ENCODE results near the gene MSH3.
"Not testable (repeated sequence)": the region's sequence is repeated elsewhere in the genome, so short reads cannot be mapped to it uniquely, and the experiment has no call there.

MSH3 gene

DNA sequence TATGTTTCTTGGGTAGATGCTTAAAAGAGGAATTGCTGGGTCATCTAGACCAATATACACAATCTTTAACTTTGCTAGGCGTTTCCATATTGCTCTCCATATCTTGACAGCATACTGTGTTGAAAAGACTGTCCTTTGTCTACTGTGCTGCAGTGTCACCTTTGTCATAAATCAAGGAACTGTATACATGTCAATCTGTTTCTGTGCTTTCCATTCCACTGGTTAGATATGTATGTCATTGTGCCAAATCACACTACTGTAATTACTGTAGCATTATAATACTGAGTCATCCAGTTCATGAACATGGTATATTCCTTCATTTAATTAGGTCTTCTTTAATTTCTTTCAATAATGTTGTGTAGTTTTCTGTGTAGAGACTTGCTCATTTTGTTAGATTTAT lies 156.0 kb downstream of the MSH3 start:
- Mint-ChIP-seq H3K4me3 (no peak overlapping the region), H3K27ac (no peak overlapping the region), H3K4me1 (ENCODE audit: low read depth) (no peaks in the 10 kb centered on the region), H3K27me3 (no peaks in the 10 kb centered on the region), H3K9me3 (no peaks in the 10 kb centered on the region), H3K36me3 (ENCODE audit: low read depth) (peaks cover 18% of the 10 kb centered on the region)
- intact Hi-C loops (cut with micrococcal nuclease), result no loop called here

DNA sequence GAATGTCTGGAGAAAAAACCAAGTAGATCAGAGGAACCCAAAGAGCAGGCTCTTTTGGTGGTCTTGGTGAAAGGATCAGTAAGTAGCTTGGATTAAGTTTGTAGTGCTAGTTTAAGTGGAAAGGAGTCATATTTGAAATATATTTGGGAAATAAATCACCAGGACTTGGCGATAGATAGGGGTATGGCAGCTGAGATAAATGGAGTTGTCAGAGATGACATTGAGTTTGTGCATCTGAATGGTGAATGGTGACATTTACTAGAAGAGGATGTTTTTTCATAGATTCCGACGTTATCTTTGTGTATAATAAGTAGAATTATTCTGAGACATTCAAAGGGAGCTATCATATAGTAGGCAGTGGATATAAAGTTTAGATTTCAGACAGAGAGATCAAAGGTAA lies 162.1 kb downstream of the MSH3 start:
- intact Hi-C loops (cut with micrococcal nuclease), result no loop called here
- Mint-ChIP-seq H3K4me3 (no peak overlapping the region), H3K36me3 (ENCODE audit: low read depth) (peaks cover 15% of the 10 kb centered on the region), H3K27me3 (no peaks in the 10 kb centered on the region), H3K4me1 (ENCODE audit: low read depth) (no peaks in the 10 kb centered on the region), H3K27ac (no peak overlapping the region), H3K9me3 (no peaks in the 10 kb centered on the region)

DNA sequence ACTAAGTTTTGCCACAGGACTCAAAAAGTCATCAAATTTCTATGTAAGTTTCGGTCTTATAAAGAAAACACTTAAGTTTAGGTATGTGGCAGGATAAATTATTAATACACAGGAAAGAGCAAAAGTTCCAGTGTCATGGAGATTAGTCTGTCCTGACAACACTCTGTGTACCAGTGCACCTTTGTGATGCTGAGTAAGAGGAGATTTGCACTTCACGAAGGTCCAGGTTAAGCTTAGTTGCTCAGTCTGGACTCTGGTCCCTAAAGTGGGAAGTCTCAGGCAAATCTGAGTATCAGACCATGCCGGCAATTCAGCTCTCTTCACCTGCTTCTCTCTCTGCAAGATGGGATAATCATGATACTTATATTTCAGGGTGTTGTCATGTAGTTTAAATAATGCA lies 166.2 kb downstream of the MSH3 start:
- intact Hi-C loops (cut with micrococcal nuclease), result no loop called here
- Mint-ChIP-seq H3K27me3 (no peaks in the 10 kb centered on the region), H3K4me3 (no peak overlapping the region), H3K4me1 (ENCODE audit: low read depth) (no peaks in the 10 kb centered on the region), H3K36me3 (ENCODE audit: low read depth) (peaks cover 15% of the 10 kb centered on the region), H3K9me3 (no peaks in the 10 kb centered on the region), H3K27ac (no peak overlapping the region)

DNA sequence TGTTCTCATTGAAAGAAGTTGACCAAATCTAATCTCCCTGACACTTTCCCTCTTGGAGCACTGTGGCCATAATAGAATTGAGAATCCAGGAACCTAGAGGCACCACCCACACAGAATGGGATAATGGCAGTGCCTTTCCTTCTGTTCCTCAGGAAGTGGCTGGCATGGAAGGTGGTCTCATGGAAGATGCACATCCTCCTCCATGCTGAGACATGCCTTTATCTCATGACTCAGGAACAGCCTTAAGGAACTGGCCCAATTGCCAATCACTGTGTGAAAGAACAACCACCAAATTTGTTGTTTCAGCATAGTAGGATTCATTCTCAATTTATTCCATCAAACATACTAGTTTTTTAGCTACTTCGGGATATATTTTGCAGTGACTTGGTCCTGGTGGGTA lies 168.2 kb downstream of the MSH3 start:
- intact Hi-C loops (cut with micrococcal nuclease), result no loop called here
- no peak overlapping the region for H3K4me3 Mint-ChIP-seq
- H3K27ac Mint-ChIP-seq, result no peak overlapping the region
- H3K4me1 Mint-ChIP-seq (ENCODE audit: low read depth), result no peaks in the 10 kb centered on the region
- H3K36me3 Mint-ChIP-seq (ENCODE audit: low read depth), result peaks cover 7% of the 10 kb centered on the region
- no peaks in the 10 kb centered on the region for H3K9me3 Mint-ChIP-seq
- H3K27me3 Mint-ChIP-seq, result no peaks in the 10 kb centered on the region

DNA sequence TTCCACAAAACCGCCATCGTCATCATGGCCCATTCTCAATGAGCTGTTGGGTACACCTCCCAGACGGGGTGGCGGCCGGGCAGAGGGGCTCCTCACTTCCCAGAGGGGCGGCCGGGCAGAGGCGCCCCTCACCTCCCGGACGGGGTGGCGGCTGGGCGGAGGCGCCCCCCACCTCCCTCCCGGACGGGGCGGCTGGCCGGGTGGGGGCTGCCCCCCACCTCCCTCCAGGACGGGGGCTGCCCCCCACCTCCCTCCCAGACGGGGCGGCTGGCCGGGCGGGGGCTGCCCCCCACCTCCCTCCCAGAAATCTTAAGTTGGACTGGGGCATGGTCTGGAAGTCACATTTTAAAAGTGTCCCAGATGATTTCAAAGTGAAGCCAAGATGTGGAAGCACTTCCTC lies 169.7 kb downstream of the MSH3 start:
- H3K4me1 Mint-ChIP-seq (ENCODE audit: low read depth); H3K4me3 Mint-ChIP-seq; H3K27ac Mint-ChIP-seq; intact Hi-C loops (cut with micrococcal nuclease); H3K27me3 Mint-ChIP-seq: not testable (repeated sequence)
- Mint-ChIP-seq H3K36me3 (ENCODE audit: low read depth) (peaks cover 21% of the 10 kb centered on the region), H3K9me3 (peaks cover 14% of the 10 kb centered on the region)

DNA sequence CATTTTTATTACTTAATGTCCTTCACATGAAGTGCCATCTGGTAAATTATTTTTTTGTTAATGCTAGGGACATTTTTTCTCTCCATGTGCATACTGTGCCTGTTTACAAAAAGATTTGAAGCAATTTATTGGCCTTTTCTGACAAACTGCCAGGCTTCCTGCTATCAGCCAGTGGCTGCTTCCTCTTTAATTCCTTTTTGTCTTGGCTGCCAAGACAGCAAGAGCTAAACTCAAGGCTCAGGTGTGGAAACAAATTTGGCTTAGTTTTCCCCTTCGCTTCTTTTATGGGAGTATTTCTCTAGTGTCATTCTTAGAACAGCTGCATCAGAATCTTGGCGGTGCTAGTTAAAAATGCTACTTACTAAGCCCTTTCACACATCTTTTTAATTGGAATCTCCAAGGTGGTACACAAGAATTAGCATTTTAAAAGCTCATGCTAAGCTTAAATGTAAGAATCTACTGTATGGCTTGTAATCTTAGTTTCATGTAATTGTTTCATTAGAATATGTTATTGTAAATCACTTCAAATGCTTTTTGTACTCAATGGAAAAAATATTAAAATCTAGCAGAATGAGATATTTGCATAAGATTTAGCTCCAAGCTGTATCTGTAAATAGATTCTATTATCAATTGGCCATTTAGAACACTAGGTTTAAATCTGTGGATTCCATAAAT lies 171.5 kb downstream of the MSH3 start:
- no peak overlapping the region for H3K27ac Mint-ChIP-seq
- H3K4me1 Mint-ChIP-seq (ENCODE audit: low read depth), result no peaks in the 10 kb centered on the region
- intact Hi-C loops (cut with micrococcal nuclease), result no loop called here
- H3K4me3 Mint-ChIP-seq, result no peak overlapping the region
- H3K27me3 Mint-ChIP-seq, result no peaks in the 10 kb centered on the region
- peaks cover 23% of the 10 kb centered on the region for H3K36me3 Mint-ChIP-seq (ENCODE audit: low read depth)
- H3K9me3 Mint-ChIP-seq, result peaks cover 27% of the 10 kb centered on the region

DNA sequence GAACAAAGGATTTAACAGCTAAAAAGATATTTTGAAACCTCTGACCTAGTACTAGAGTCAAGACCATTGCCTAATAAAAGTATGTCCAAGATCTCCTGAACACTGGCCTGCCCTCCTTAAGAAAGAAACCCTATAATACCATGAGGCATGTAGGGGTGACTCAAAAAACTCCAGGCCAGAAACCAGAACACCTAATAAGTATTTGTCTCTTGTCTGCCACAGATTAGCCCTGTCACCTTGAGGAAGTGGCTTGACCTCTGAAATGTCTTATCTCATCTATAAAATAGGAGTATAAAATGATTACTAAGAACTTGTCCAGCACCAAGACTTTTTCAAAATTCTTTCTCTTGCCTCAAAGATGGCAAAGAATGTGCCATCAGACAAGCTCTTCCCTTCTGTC lies 180.3 kb downstream of the MSH3 start:
- Mint-ChIP-seq H3K27ac (no peak overlapping the region), H3K4me1 (ENCODE audit: low read depth) (no peaks in the 10 kb centered on the region), H3K9me3 (peaks cover 7% of the 10 kb centered on the region), H3K36me3 (ENCODE audit: low read depth) (no peaks in the 10 kb centered on the region), H3K27me3 (no peaks in the 10 kb centered on the region), H3K4me3 (no peak overlapping the region)
- intact Hi-C loops (cut with micrococcal nuclease), result no loop called here

DNA sequence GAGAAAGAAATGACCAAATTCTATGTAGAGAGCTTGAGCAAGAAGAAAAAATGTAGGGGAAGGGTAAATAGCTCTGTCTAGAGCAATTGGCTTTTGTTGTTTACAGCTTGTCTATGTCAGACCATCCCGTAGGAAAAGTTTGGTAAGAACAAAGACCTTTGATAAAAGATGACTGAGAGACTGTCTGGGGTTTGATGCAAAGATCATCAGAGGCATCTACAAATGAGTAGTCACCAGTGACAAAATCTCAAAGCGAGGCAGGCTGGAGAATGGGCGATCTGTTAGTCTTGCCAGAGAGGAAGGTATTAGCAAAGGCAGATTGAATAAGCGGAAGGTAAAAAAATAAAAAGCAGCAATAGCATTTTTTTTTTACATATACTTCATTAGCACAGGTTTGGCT lies 180.7 kb downstream of the MSH3 start:
- intact Hi-C loops (cut with micrococcal nuclease), result no loop called here
- peaks cover 3% of the 10 kb centered on the region for H3K9me3 Mint-ChIP-seq

DNA sequence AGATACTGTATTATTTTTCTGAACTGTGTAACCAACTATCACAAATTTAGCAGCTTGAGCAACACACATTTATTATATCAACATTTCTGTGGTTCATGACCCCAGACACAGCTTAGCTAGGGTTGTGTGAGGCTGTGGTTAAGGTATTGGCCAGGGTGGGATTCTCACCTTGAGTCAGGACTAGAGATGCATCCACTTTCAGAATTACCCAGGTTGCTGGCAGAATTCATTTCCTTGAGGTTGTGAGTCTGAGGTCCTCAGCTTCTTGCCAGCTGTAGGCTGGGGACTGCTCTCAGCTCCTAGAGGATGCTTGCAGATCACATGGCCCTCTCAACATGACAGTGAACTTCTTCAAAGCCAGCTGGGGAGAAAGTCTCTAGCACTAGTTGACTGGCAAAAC lies 183.2 kb downstream of the MSH3 start:
- Mint-ChIP-seq H3K9me3 (no peaks in the 10 kb centered on the region), H3K4me1 (ENCODE audit: low read depth) (peaks cover 5% of the 10 kb centered on the region), H3K4me3 (no peak overlapping the region), H3K36me3 (ENCODE audit: low read depth) (no peaks in the 10 kb centered on the region), H3K27me3 (no peaks in the 10 kb centered on the region), H3K27ac (no peak overlapping the region)
- intact Hi-C loops (cut with micrococcal nuclease), result no loop called here

More for the DNA sequence above, 180.7 kb downstream of the MSH3 start:
- no peaks in the 10 kb centered on the region for H3K27me3 Mint-ChIP-seq
- no peaks in the 10 kb centered on the region for H3K36me3 Mint-ChIP-seq (ENCODE audit: low read depth)
- no peak overlapping the region for H3K4me3 Mint-ChIP-seq
- H3K27ac Mint-ChIP-seq, result no peak overlapping the region
- no peaks in the 10 kb centered on the region for H3K4me1 Mint-ChIP-seq (ENCODE audit: low read depth)

DNA sequence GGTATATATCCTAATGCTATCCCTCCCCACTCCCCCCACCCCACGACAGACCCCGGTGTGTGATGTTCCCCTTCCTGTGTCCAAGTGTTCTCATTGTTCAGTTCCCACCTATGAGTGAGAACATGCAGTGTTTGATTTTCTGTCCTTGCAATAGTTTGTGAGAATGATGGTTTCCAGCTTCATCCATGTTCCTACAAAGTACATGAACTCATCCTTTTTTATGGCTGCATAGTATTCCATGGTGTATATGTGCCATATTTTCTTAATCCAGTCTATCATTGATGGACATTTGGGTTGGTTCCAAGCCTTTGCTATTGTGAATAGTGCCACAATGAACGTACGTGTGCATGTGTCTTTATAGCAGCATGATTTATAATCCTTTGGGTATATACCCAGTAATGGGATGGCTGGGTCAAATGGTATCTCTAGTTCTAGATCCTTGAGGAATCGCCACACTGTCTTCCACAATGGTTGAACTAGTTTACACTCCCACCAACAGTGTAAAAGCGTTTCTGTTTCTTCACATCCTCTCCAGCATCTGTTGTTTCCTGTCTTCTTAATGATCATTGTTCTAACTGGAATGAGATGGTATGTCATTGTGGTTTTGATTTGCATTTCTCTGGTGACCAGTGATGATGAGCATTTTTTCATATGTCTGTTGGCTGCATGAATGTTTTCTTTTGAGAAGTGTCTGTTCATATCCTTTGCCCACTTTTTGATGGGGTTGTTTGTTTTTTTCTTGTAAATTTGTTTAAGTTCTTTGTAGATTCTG lies 186.8 kb downstream of the MSH3 start:
- intact Hi-C loops (cut with micrococcal nuclease); H3K27me3 Mint-ChIP-seq; H3K4me3 Mint-ChIP-seq; H3K27ac Mint-ChIP-seq; H3K4me1 Mint-ChIP-seq (ENCODE audit: low read depth): not testable (repeated sequence)
- peaks cover 11% of the 10 kb centered on the region for H3K36me3 Mint-ChIP-seq (ENCODE audit: low read depth)
- H3K9me3 Mint-ChIP-seq, result peaks cover 29% of the 10 kb centered on the region

DNA sequence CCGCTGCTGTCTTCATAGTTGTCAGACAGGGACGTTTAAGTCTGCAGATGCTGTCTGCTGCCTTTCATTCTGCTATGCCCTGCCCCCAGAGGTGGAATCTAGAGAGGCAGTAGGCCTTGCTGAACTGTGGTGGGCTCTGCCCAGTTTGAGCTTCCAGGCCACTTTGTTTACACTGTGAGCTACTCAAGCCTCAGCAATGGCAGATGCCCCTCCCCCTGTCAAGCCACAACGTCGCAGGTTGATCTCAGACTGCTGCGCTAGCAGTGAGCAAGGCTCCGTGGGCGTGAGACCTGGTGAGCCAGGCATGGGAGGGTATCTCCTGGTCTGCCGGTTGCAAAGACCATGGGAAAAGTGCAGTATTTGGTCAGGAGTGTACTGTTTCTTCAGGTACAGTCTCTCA lies 192.0 kb downstream of the MSH3 start:
- H3K4me3 Mint-ChIP-seq; H3K27me3 Mint-ChIP-seq; H3K4me1 Mint-ChIP-seq (ENCODE audit: low read depth); intact Hi-C loops (cut with micrococcal nuclease); H3K27ac Mint-ChIP-seq: not testable (repeated sequence)
- Mint-ChIP-seq H3K36me3 (ENCODE audit: low read depth) (peaks cover 51% of the 10 kb centered on the region), H3K9me3 (peaks cover 64% of the 10 kb centered on the region)

DNA sequence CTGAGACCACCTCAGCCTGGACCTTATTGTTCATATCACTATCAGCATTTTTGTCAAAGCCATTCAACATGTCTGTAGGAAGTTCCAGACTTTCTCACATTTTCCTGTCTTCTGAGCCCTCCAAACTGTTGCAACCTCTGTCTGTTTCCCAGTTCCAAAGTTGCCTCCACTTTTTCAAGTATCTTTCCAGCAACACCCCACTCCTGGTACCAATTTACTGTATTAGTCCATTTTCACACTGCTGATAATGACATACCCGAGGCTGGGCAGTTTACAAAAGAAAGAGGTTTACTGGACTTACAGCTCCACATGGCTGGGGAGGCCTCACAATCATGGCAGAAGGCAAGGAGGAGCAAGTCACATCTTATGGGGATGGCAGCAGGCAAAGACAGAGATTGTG lies 195.7 kb downstream of the MSH3 start:
- H3K4me1 Mint-ChIP-seq (ENCODE audit: low read depth); H3K4me3 Mint-ChIP-seq; intact Hi-C loops (cut with micrococcal nuclease); H3K27ac Mint-ChIP-seq; H3K27me3 Mint-ChIP-seq: not testable (repeated sequence)
- Mint-ChIP-seq H3K9me3 (peaks cover 51% of the 10 kb centered on the region), H3K36me3 (ENCODE audit: low read depth) (peaks cover 58% of the 10 kb centered on the region)

DNA sequence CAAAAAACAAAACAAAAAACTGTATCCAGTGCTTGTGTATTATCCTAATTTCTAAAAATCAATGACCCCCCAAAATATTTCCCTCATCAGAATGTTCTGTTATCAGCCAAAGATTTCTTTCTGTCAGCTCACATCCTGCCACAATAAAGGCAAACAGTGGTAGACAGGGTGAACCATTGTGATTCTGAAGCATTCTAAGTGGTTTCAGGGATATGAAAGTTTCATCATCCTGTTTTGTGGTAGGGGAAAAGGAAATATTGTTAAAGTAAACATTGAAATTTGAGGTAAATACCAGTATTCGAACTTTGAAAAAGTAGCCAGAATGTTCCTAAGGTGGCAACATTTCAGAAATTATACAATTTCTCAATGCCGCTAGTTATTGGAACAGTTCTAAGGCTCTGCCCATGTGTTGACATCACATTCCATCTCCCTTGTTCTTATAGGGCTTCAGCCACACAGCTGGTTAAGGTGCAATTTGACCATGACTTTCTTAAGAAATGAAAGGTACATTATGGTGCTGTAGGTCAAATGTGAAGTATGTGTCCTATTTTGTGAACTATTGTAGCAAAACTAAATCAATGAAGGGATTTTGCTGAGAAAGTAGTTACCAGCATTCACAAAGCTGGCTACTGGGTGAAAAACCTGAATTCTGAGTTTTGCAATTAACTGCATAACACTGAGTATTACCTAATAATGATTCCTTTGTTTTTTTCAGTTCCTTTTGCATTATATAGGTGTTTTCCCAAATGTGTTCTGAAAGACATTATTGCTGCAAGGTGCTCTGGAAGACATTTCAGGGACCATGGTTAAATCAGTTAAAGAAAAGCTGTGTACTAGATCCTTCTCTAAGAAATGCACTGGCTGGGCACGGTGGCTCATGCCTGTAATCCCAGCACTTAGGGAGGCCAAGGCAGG lies 198.1 kb downstream of the MSH3 start:
- Mint-ChIP-seq H3K36me3 (ENCODE audit: low read depth) (peaks cover 63% of the 10 kb centered on the region), H3K4me1 (ENCODE audit: low read depth) (no peaks in the 10 kb centered on the region), H3K27ac (no peak overlapping the region), H3K27me3 (no peaks in the 10 kb centered on the region), H3K4me3 (no peak overlapping the region), H3K9me3 (peaks cover 60% of the 10 kb centered on the region)
- intact Hi-C loops (cut with micrococcal nuclease), result no loop called here

DNA sequence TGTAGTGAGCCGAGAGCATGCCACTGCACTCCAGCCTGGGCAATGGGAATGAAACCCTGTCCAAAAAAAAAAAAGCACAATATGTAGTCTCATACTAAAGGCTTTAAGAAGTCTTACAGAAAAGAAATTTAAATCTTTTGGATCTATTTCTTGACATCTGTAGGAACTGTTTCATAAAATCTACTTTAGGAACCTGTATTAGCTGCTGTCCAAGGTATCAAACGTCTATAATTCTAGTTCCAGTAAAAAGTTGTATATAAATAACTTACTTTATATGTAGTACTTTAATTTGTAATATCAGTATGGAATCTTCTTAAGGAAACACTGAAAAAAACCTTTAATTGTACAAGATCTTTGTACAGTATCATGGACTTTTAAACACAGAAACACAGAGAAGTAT lies 199.0 kb downstream of the MSH3 start:
- Mint-ChIP-seq H3K4me3 (no peak overlapping the region), H3K27ac (no peak overlapping the region), H3K27me3 (no peaks in the 10 kb centered on the region), H3K36me3 (ENCODE audit: low read depth) (peaks cover 64% of the 10 kb centered on the region), H3K9me3 (peaks cover 54% of the 10 kb centered on the region), H3K4me1 (ENCODE audit: low read depth) (no peaks in the 10 kb centered on the region)
- intact Hi-C loops (cut with micrococcal nuclease), result no loop called here

All from dendritic cell treated with granulocyte-macrophage colony-stimulating factor and Interleukin-4, amounts not matched to agents 40 ng/mL and 50 ng/mL, for 4 days (primary cell).